DND-41 (cell line): ENCODE data around the gene RAI14.

ENCODE experiments used
- ATAC-seq: fragments of 200-7000 bp; cut with Tn5 transposase; 3 replicates; pipeline ENCODE4 v1.9.1; 2021; ENCODE audit warnings: low read depth; ENCODE audit not compliant: insufficient read depth
- DNase-seq: peaks from one replicate; pipeline ENCODE4 v3.0.0-alpha.2; 2020
- H2AFZ ChIP-seq: 2 replicates; pipeline ENCODE4 v1.6.0; 2012; ENCODE audit warnings: low read depth, low read length
- H3K27ac ChIP-seq: 2 replicates; pipeline ENCODE4 v1.5.1; 2012; ENCODE audit warnings: low read length, inconsistent platforms
- H3K27me3 ChIP-seq: fragments of 200-600 bp; sonication (generic); 2 replicates; pipeline ENCODE4 v1.6.0; 2012; ENCODE audit warnings: low read length, mild to moderate bottlenecking, inconsistent platforms; ENCODE audit not compliant: insufficient read depth, poor library complexity
- H3K36me3 ChIP-seq: 2 replicates; pipeline ENCODE4 v1.5.1; 2012; ENCODE audit warnings: low read length, inconsistent platforms; ENCODE audit not compliant: insufficient read depth
- H3K4me1 ChIP-seq: 2 replicates; pipeline ENCODE4 v1.5.1; 2012; ENCODE audit warnings: mild to moderate bottlenecking, low read length; ENCODE audit not compliant: insufficient read depth
- H3K4me2 ChIP-seq: 2 replicates; pipeline ENCODE4 v1.6.0; 2012; ENCODE audit warnings: mild to moderate bottlenecking, moderate library complexity, low read length, inconsistent platforms; ENCODE audit not compliant: insufficient read depth
- H3K4me3 ChIP-seq, 2 experiments: fragments of 200-600 bp in 1 of 2; shearing (Covaris generic) in 1 of 2; 2 replicates each; pipeline ENCODE4 v1.5.1; 2012 to 2016; ENCODE audit warnings: inconsistent platforms in 2 of 2, low read length in 2 of 2, mild to moderate bottlenecking in 2 of 2, low read depth in 1 of 2, moderate library complexity in 1 of 2
- H3K79me2 ChIP-seq: 2 replicates; pipeline ENCODE4 v1.6.0; 2012; ENCODE audit warnings: low read length, inconsistent platforms; ENCODE audit not compliant: insufficient read depth
- H3K9ac ChIP-seq: 2 replicates; pipeline ENCODE4 v1.6.0; 2012; ENCODE audit warnings: low read depth, mild to moderate bottlenecking, inconsistent platforms, low read length, moderate library complexity
- H3K9me3 ChIP-seq: 2 replicates; pipeline ENCODE4 v1.5.1; 2012; ENCODE audit warnings: low read length, moderate library complexity, mild to moderate bottlenecking, inconsistent platforms; ENCODE audit not compliant: insufficient read depth, severe bottlenecking
- H4K20me1 ChIP-seq: 2 replicates; pipeline ENCODE4 v1.6.0; 2012; ENCODE audit warnings: low read length; ENCODE audit not compliant: insufficient read depth
- EZH2 ChIP-seq: IDR thresholded peaks from 3 replicates; pipeline ENCODE4 v1.6.1; 2012; ENCODE audit warnings: borderline replicate concordance, low read depth, mild to moderate bottlenecking, moderate library complexity, low read length, inconsistent platforms; ENCODE audit not compliant: severe bottlenecking
- TF ChIP-seq, protein P1 (sequence below): IDR thresholded peaks from 2 replicates; pipeline ENCODE4 v1.5.1; 2012; ENCODE audit warnings: borderline replicate concordance, low read length, moderate library complexity, mild to moderate bottlenecking; ENCODE audit not compliant: poor library complexity, severe bottlenecking; ENCODE audit errors: extremely low read depth

RAI14 gene

DNA sequence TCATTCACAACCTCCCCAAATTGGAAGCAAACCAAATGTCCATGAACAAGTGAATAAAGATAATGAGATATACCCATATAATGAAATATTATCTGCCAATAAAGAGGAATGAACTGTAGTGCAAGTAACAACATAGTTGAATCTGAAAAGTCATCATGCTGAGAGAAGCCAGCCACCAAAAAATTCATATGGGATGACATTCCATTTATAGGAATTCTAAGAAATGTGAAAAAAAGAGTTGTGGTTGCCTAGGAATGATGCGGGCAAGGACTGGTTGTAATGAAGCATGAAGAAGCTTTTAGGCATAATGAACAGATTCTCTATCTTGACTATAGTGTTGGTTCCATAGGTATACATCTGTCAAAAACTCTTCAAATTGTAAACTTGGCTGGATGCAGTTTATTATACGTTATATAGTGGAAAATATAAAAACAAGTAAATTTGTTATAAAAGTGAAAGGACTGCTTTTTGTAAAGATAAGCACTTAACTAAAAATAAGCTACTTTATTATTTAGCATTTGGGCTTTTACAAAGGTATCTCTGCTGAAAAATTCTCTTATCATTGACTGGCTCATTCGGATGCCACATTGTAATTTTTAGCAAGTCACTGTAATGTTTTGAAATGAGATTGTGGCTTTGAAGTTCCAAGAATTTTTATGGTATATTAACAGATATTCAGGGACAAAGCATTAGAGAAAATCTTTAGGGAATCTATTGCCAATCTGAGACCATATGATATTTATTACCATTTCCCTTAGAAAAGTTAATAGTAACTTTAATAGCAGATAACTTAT is 161.6 kb downstream of the RAI14 start:
- no peak for ATAC-seq
- Histone ChIP-seq H3K27me3 (peaks cover 9% of the 10 kb centered on the region), H3K79me2 (no peaks in the 10 kb centered on the region), H4K20me1 (no peaks in the 10 kb centered on the region), H3K9ac (no peak overlapping the region), H3K4me1 (no peaks in the 10 kb centered on the region), H3K4me2 (no peak overlapping the region), H3K9me3 (no peaks in the 10 kb centered on the region), H3K4me3 (no peak overlapping the region), H3K36me3 (no peaks in the 10 kb centered on the region), H2AFZ (no peak overlapping the region), H3K27ac (no peak overlapping the region)
- DNase-seq = no peak
- TF ChIP-seq, protein P1, sequence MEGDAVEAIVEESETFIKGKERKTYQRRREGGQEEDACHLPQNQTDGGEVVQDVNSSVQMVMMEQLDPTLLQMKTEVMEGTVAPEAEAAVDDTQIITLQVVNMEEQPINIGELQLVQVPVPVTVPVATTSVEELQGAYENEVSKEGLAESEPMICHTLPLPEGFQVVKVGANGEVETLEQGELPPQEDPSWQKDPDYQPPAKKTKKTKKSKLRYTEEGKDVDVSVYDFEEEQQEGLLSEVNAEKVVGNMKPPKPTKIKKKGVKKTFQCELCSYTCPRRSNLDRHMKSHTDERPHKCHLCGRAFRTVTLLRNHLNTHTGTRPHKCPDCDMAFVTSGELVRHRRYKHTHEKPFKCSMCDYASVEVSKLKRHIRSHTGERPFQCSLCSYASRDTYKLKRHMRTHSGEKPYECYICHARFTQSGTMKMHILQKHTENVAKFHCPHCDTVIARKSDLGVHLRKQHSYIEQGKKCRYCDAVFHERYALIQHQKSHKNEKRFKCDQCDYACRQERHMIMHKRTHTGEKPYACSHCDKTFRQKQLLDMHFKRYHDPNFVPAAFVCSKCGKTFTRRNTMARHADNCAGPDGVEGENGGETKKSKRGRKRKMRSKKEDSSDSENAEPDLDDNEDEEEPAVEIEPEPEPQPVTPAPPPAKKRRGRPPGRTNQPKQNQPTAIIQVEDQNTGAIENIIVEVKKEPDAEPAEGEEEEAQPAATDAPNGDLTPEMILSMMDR = no peak
- no peak for TF ChIP-seq EZH2

DNA sequence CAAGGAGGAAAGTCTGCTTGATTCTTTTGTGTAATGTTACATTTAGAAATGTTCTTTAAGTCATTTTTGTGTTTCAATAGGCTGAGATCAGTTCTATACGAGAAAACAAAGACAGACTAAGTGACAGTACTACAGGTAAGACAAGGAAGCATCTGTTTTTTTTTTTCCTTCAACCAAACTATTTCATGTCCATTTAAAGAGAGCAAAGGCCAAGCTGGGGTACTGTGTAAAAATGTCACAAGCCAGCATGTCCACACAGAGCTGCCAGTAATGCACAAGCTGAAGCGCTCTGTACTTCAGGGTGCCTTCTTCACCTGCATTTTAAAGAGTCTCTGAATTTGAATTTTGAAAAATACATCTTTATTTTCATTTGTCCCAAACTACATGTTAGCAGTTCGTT is 162.6 kb downstream of the RAI14 start:
- Histone ChIP-seq H3K4me1 (no peaks in the 10 kb centered on the region), H2AFZ (no peak overlapping the region), H3K36me3 (no peaks in the 10 kb centered on the region), H3K27me3 (peaks cover 3% of the 10 kb centered on the region), H3K4me3 (no peak overlapping the region), H3K9me3 (no peaks in the 10 kb centered on the region), H3K9ac (no peak overlapping the region), H3K27ac (no peak overlapping the region), H3K79me2 (no peaks in the 10 kb centered on the region), H4K20me1 (no peaks in the 10 kb centered on the region), H3K4me2 (no peak overlapping the region)
- no peak for TF ChIP-seq EZH2
- TF ChIP-seq, protein P1 = no peak
- no peak for DNase-seq
- no peak for ATAC-seq

GRCh38 chr5:34820593-34820992 is 164.5 kb downstream of the RAI14 start:
- no peak overlapping the region for H3K4me3 ChIP-seq
- H3K27ac ChIP-seq = no peak overlapping the region
- no peak for DNase-seq
- no peaks in the 10 kb centered on the region for H3K79me2 ChIP-seq
- H3K4me1 ChIP-seq = no peaks in the 10 kb centered on the region
- H3K9ac ChIP-seq = no peak overlapping the region
- ATAC-seq = no peak
- no peak overlapping the region for H3K4me2 ChIP-seq
- no peaks in the 10 kb centered on the region for H4K20me1 ChIP-seq
- H3K27me3 ChIP-seq = peaks cover 3% of the 10 kb centered on the region
- TF ChIP-seq, protein P1 = no peak
- no peak for TF ChIP-seq EZH2
- no peaks in the 10 kb centered on the region for H3K9me3 ChIP-seq
- H2AFZ ChIP-seq = no peak overlapping the region
- no peaks in the 10 kb centered on the region for H3K36me3 ChIP-seq
